Vagina (tissue), 2 donors: ENCODE measurements around the gene IL6ST.

Experiments
- CTCF ChIP-seq, 3 experiments: fragments of 450-650 bp in 2 of 3; fragments of 200-600 bp in 1 of 3; sonication (generic) in 1 of 3; IDR thresholded peaks; one replicate each; pipeline ENCODE4 v1.5.1; 2017 to 2019; ENCODE audit warnings: antibody characterized with exemption in 3 of 3, mild to moderate bottlenecking in 2 of 3, moderate library complexity in 2 of 3
- POLR2A ChIP-seq, 2 donors: fragments of 450-650 bp; IDR thresholded peaks; one replicate each; pipeline ENCODE4 v1.6.1; 2017; ENCODE audit warnings: antibody characterized with exemption in 2 of 2, mild to moderate bottlenecking in 2 of 2, moderate library complexity in 2 of 2

DNA sequence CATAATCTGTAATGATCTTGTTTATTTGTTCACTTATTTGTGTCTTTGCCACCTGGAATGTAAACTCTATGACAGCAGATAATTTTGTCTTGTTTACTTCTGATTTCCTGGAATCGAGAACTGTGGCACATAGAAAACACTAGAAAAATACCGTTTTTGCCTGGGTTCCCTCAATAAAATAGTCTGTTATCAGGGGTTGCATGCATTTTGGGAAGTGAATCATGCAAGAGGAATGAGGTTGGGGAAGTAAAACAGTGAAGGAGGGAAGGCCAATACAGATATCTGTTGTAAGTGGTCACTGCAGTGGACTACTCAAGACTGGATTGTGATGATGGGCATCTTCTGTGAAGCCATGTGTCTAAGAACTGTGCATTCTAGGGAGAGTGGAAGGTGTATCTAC is 45.2 kb upstream of the IL6ST start:
- no peak for TF ChIP-seq CTCF (IDR thresholded peaks at IDR 0.05)
- no peak for TF ChIP-seq POLR2A (IDR thresholded peaks at IDR 0.05)
